NCI-H460 (cell line): ENCODE measurements around the gene PELI2. TPM values are rescaled to one million over a fixed set of nuclear protein-coding genes. Genes with fewer than 3 reads are reported as not detected.

ENCODE experiments used
- DNase-seq: peaks from one replicate; pipeline ENCODE4 v3.0.0-alpha.2; 2016; ENCODE audit warnings: low read depth; ENCODE audit errors: extremely low read depth
- total RNA-seq: library from RNA; depleted of rRNA; stranded (reverse); fragments of >200 nt; shearing (Covaris generic); gene quantifications from 2 replicates; pipeline ENCODE4 v1.2.3, GENCODE V29; 2014

Gene PELI2
- total RNA-seq, 1 experiment from 2014 or later: 44.6 TPM

- no peak for DNase-seq
Measured at GRCh38 chr14:56168007-56168616, 49.9 kb downstream of the PELI2 start.

GRCh38 chr14:56170028-56170427, 51.8 kb downstream of the PELI2 start:
- no peak for DNase-seq

DNA sequence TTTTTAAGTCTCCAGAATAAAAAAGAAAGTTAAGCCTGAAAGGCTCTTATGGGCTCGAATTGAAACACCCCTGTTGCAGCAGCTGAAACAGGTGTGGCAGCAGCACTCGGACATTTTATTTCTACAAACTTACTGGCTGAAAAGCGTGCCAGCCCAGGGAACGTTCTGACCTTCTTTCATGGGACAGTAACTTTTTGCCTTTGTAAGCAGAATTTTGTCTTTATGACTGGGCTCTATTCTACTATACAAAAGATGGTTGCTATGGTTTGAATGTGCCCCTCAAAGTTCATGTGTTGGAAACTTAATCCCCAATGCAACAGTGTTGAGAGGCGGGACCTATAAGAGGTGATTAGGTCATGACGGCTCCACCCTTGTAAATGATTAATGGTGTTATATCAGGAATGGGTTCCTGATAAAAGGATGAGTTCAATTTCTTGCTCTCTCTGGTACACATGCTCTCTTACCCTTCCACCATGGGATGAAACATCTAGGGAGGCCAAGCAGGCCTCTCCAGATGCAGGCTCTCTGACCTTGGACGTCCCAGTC, 52.7 kb downstream of the PELI2 start:
- no peak for DNase-seq

DNA sequence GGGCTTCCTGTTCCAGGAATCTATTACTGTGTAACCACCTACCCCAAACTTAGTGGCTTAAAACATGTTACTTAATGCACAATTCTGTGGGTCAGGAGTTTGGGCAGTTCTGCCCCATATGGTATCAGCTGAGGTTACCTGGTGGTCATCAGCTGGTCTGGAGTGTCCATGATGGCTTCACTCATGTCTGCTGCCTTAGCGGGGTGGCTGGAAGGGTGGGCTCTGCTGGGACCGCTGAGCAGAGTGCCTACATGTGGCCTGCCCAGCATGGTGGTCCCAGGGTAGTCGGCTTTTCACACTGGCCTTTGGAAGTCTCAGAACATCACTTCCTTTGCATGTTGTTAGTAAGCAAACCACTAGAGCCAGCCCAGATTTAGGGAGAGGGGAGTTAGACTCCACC, 53.9 kb downstream of the PELI2 start:
- no peak for DNase-seq

DNA sequence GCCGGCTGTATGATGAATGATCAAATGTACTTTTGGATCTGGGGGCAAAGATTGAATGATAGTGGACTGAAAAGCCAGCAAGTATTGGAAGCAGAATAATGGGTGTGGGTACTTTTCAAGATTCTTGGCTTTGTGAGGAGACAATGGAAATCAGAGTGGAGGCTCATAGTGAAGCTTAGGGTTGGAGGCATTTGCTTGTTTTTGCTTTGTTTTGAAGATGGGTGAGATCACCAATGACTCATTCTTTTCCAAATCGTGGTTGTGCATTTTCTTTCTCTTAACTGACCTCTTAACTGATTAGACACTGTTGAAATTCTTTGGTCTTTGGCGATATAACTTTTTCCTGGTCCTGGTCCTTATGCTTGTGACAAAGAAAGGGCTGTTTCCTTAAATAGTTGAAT, 54.4 kb downstream of the PELI2 start:
- DNase-seq: no peak

GRCh38 chr14:56173365-56173922, 55.2 kb downstream of the PELI2 start:
- no peak for DNase-seq

GRCh38 chr14:56175773-56176172, 57.6 kb downstream of the PELI2 start:
- no peak for DNase-seq

DNA sequence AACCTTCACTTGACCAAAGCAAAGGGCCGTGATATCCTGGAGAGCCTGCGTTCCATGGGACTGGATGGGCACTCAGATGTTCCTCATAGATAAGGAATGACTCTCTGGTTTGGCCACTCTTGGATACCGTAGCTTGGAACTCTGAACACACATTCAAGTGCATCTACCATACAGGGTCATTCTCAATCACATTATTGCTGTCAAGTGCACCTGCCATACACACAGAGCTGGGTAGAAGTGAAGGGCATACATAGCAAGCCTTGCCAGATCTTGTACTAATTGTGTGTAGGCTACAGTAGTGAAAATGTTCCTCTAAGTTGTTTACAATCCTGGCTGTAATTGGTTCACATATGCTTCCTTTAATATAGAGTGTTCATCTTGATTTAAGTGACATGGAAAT, 58.3 kb downstream of the PELI2 start:
- no peak for DNase-seq

- no peak for DNase-seq
Measured at GRCh38 chr14:56177036-56177435, 58.8 kb downstream of the PELI2 start.

- DNase-seq: no peak
Measured at GRCh38 chr14:56180754-56181542, 62.7 kb downstream of the PELI2 start.

DNA sequence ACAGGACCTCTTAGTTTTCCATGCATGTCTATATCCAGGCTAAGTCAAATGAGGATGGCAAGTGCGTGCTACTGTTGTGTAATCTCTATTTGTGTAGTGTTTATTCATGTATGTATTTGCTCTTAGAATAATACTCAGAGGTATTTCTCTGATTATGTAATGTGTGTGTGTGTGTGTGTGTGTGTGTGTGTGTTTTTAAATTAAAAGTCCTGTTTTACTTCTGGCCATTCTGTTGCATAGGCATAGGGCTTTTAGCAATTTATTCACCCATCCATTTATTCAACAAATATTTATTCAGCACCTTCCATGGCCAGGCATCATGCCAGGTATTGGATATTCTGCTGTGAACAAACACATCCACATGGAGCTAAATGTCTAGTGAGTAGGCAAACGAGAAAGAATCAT, 63.5 kb downstream of the PELI2 start:
- DNase-seq: no peak

- DNase-seq: no peak
Measured at GRCh38 chr14:56182410-56182809, 64.2 kb downstream of the PELI2 start.

DNA sequence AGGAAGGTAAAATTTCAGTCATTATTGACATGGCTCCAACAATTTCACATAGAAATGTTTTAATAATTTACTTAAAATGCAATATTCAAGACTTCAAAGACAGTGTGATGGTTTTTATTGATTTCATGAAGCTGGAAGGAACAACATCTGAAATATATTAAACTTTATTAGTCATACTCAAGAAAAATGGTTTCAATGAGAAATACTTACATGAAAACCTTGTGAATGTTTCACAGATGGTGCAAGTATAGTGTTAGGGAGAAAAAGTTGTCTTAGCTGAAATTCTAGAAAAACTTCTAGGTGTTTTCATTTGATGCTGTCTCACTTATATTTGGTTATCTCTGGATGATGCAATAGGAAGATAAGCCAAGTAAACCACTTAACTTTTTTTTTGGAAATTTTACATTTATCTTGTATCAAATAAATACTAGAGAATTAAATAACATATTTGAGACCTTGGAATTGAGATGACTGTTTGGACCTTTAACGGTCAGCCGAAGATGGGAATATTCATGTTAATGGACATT, 65.5 kb downstream of the PELI2 start:
- no peak for DNase-seq

GRCh38 chr14:56185992-56186391, 67.8 kb downstream of the PELI2 start:
- DNase-seq: no peak

DNA sequence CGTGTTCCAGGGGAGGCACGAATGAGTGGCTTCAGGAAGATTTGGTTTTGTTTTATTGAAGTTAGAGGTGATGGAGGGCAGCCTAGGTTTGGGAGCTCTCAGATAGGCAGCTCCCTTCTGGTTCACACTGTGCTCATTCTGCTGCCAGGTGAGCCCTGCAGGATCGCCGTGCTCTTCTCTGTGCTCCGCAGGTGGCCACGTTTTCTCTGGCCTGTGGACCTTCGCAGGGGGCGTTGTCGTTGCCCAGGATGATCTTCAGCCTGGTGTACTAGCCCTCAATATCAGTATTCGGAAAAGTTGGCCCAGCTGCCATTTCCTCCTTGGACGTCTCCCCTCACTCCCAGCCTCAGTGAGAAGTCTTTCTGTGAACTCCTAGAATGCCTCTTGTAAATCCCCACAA, 69.5 kb downstream of the PELI2 start:
- no peak for DNase-seq

- DNase-seq: no peak
Measured at GRCh38 chr14:56189307-56189706, 71.1 kb downstream of the PELI2 start.

DNA sequence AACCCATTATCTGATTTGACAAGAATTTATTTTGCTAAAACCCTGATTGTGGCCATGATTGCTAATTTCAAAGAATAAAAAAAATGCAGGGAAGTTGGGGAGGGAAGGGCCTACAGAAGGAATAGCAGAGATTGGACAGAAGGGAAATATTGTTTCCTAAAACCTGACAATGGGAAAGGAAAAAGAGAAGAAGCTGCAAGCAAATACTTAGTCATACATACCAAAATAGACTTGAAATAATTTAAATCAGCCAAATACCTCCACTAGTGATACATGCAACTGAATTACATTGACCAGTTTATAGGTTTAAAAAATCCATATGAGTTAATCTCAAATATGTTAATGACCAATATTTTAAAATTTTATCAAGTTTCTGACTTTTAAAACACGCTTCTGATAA, 75.1 kb downstream of the PELI2 start:
- DNase-seq: no peak

- DNase-seq: no peak
Measured at GRCh38 chr14:56194042-56194441, 75.8 kb downstream of the PELI2 start.

DNA sequence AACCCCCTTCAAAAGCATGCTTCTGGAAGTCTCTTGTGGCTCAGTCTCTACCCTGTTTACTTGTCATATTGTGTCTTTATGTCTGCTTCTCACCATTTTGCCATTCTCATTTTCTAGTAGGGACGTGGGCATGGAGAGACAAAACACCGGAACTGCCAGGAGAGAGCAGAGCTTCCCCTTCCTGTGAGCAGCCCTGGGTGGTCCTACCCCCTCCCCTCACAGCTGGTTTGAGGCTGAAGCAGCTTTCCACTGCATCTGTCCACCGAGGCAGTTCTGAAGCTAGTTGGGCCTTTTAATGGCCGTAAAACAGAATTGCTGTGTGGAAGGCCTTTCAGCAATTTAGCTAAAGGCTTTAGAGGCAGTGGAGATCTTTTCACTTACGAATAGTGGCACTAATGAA, 77.0 kb downstream of the PELI2 start:
- DNase-seq: no peak

- no peak for DNase-seq
Measured at GRCh38 chr14:56195704-56196103, 77.5 kb downstream of the PELI2 start.

- DNase-seq: no peak
Measured at GRCh38 chr14:56196274-56196673, 78.1 kb downstream of the PELI2 start.

DNA sequence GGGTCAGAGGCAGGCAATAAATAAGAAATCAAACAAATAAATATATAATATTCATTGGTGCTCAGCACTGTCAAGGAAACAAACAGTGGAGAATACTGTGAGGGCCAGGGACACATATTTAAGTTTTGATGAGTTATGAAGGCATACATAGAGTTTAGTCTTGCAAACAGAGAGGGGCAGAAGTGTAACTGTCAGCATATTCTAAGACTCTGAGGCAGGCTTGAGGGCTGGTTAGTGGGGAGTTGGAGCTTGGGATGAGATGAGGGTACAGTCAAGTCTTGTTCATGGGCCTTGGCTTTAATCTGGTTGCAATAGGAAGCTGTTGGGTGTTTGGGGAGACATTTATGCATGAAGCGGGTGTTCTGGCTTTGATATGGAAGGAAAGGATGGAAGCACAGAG, 78.9 kb downstream of the PELI2 start:
- no peak for DNase-seq
